ENCODE measurements around the gene CAMTA1. TPM values are rescaled to one million over a fixed set of nuclear protein-coding genes. Genes with fewer than 3 reads are reported as not detected.

CAMTA1 gene
- total RNA-seq, 1 donor from 2014 or later: 63.8 TPM

- H3K9me3 Mint-ChIP-seq (ENCODE audit: low read depth): no peaks in the 10 kb centered on the region
- no peak for TF ChIP-seq CTCF (IDR thresholded peaks at IDR 0.05)
- no peaks in the 10 kb centered on the region for H3K27me3 Mint-ChIP-seq (ENCODE audit: low read depth)
- peaks cover 4% of the 10 kb centered on the region for H3K36me3 Mint-ChIP-seq (ENCODE audit: low read depth)
- H3K4me3 Mint-ChIP-seq (ENCODE audit: unreplicated experiment): peak overlapping the region; percentile 60
- DNase-seq (ENCODE audit: low spot score): no peak
- peak overlapping the region; percentile 93 for H3K27ac Mint-ChIP-seq (ENCODE audit: unreplicated experiment)
- H3K4me1 Mint-ChIP-seq (ENCODE audit: low read depth): peaks cover 65% of the 10 kb centered on the region
Observed at GRCh38 chr1:6859415-6860343, 74.4 kb downstream of the CAMTA1 start.

- Mint-ChIP-seq H3K9me3 (ENCODE audit: low read depth) (no peaks in the 10 kb centered on the region), H3K4me1 (ENCODE audit: low read depth) (peaks cover 69% of the 10 kb centered on the region), H3K27me3 (ENCODE audit: low read depth) (no peaks in the 10 kb centered on the region), H3K4me3 (ENCODE audit: unreplicated experiment) (no peak overlapping the region), H3K27ac (ENCODE audit: unreplicated experiment) (peak overlapping the region; percentile 93), H3K36me3 (ENCODE audit: low read depth) (peaks cover 2% of the 10 kb centered on the region)
- no peak for DNase-seq (ENCODE audit: low spot score)
- no peak for TF ChIP-seq CTCF (IDR thresholded peaks at IDR 0.05)
Observed at GRCh38 chr1:6860401-6860800, 75.1 kb downstream of the CAMTA1 start.

GRCh38 chr1:6861075-6861724, 75.9 kb downstream of the CAMTA1 start:
- DNase-seq (ENCODE audit: low spot score): no peak
- H3K4me1 Mint-ChIP-seq (ENCODE audit: low read depth): peaks cover 77% of the 10 kb centered on the region
- no peak overlapping the region for H3K4me3 Mint-ChIP-seq (ENCODE audit: unreplicated experiment)
- H3K36me3 Mint-ChIP-seq (ENCODE audit: low read depth): no peaks in the 10 kb centered on the region
- TF ChIP-seq CTCF (IDR thresholded peaks at IDR 0.05): no peak
- H3K27me3 Mint-ChIP-seq (ENCODE audit: low read depth): no peaks in the 10 kb centered on the region
- H3K27ac Mint-ChIP-seq (ENCODE audit: unreplicated experiment): peak overlapping the region; percentile 55
- H3K9me3 Mint-ChIP-seq (ENCODE audit: low read depth): no peaks in the 10 kb centered on the region

DNA sequence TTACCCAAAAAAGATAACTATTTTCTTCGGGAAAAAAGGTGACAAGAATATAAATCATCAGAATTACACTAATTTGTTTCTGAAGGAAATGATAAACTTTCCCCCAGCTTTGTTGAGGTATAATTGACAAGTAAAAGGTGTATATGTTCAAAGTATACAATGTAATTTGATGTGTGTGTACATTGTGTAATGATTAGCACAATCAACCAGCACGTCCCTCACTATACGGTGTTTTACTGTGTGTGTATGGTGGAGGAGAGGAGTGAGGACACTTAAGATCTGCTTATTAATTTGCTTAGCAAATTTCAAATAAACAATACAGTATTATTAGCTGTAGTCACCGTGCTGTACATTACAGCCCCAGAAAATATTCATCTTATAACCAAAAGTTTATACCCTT, 77.7 kb downstream of the CAMTA1 start:
- DNase-seq (ENCODE audit: low spot score): no peak
- Mint-ChIP-seq H3K27me3 (ENCODE audit: low read depth) (no peaks in the 10 kb centered on the region), H3K4me3 (ENCODE audit: unreplicated experiment) (no peak overlapping the region), H3K4me1 (ENCODE audit: low read depth) (peaks cover 77% of the 10 kb centered on the region), H3K9me3 (ENCODE audit: low read depth) (no peaks in the 10 kb centered on the region), H3K27ac (ENCODE audit: unreplicated experiment) (no peak overlapping the region), H3K36me3 (ENCODE audit: low read depth) (no peaks in the 10 kb centered on the region)
- TF ChIP-seq CTCF (IDR thresholded peaks at IDR 0.05): no peak

GRCh38 chr1:6864166-6864565, 78.9 kb downstream of the CAMTA1 start:
- H3K9me3 Mint-ChIP-seq (ENCODE audit: low read depth): no peaks in the 10 kb centered on the region
- no peak overlapping the region for H3K4me3 Mint-ChIP-seq (ENCODE audit: unreplicated experiment)
- no peak for TF ChIP-seq CTCF (IDR thresholded peaks at IDR 0.05)
- no peak for DNase-seq (ENCODE audit: low spot score)
- peaks cover 81% of the 10 kb centered on the region for H3K4me1 Mint-ChIP-seq (ENCODE audit: low read depth)
- H3K27me3 Mint-ChIP-seq (ENCODE audit: low read depth): no peaks in the 10 kb centered on the region
- H3K27ac Mint-ChIP-seq (ENCODE audit: unreplicated experiment): no peak overlapping the region
- H3K36me3 Mint-ChIP-seq (ENCODE audit: low read depth): no peaks in the 10 kb centered on the region
